ENCODE results near the gene ZNF101.

GRCh38 chr19:19659646-19660245, 8.9 kb upstream of the ZNF101 start:
- TF ChIP-seq CTCF (IDR thresholded peaks at IDR 0.05) (no peak), EZH2 (IDR thresholded peaks at IDR 0.05) (no peak)

Measured in neural progenitor cell (in vitro differentiated cells).